Measurements from ENCODE around the gene STPG4.

DNA sequence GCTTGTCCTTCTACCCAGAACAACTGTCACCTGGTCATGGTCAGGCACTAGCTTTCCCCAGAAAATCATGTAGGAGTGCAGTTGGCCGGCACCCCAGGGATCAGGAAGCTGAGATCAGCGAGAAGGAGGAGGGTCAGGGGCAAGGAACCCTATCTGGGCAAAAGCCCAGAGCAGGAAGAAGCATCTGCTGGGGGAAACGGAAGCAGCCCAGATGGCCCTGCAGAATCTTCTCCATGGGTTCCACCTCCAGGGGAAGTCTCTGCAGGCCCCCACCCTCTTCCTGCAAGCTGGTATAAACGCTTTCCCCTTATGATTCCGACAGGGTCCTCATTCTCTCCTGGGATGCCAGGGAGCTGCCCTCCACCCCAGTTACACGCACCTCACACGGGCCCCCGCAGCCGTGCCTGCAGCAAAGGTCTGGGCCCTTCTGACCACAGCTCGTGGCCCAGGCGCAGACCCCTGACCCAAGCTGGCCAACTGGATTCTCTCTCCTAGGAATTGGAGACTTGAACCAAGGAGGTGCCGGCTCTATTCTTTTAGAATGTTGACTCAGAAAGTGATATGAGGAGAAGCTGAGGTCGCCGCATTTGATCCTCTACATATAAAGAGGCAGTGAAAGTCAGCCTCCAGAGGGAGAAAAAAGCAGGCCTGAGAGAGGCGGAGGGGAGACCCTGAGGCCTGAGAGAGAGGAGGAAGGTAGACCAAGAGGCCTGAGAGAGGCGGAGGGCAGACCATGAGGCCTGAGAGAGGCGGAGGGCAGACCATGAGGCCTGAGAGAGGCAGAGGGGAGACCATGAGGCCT is 71.0 kb downstream of the STPG4 start:
- TF ChIP-seq, protein P1, sequence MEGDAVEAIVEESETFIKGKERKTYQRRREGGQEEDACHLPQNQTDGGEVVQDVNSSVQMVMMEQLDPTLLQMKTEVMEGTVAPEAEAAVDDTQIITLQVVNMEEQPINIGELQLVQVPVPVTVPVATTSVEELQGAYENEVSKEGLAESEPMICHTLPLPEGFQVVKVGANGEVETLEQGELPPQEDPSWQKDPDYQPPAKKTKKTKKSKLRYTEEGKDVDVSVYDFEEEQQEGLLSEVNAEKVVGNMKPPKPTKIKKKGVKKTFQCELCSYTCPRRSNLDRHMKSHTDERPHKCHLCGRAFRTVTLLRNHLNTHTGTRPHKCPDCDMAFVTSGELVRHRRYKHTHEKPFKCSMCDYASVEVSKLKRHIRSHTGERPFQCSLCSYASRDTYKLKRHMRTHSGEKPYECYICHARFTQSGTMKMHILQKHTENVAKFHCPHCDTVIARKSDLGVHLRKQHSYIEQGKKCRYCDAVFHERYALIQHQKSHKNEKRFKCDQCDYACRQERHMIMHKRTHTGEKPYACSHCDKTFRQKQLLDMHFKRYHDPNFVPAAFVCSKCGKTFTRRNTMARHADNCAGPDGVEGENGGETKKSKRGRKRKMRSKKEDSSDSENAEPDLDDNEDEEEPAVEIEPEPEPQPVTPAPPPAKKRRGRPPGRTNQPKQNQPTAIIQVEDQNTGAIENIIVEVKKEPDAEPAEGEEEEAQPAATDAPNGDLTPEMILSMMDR (IDR thresholded peaks at IDR 0.05) = no peak
- no peak for TF ChIP-seq POLR2A (IDR thresholded peaks at IDR 0.05)

Measured in thyroid gland (tissue), 4 donors.